RWPE2 (cell line): ENCODE data around the gene ENOX1.

Experiments used
- ATAC-seq: fragments of 200-7000 bp; cut with Tn5 transposase; 3 replicates; pipeline ENCODE4 v1.9.1; 2021; ENCODE audit warnings: low read depth
- DNase-seq: peaks from one replicate; pipeline ENCODE4 v3.0.0-alpha.2; 2020; ENCODE audit warnings: low spot score
- H3K27ac ChIP-seq: fragments of 450-650 bp; 2 replicates; pipeline ENCODE4 v1.5.1; 2017; ENCODE audit warnings: mild to moderate bottlenecking; ENCODE audit not compliant: poor library complexity, severe bottlenecking
- H3K27me3 ChIP-seq: fragments of 250-450 bp; sonication (Bioruptor Pico); 2 replicates; pipeline ENCODE4 v1.5.1; 2021; ENCODE audit warnings: mild to moderate bottlenecking, moderate library complexity; ENCODE audit not compliant: insufficient read depth, poor library complexity, severe bottlenecking
- H3K36me3 ChIP-seq: fragments of 250-450 bp; sonication (Bioruptor Pico); 2 replicates; pipeline ENCODE4 v1.5.1; 2020; ENCODE audit warnings: low read depth, mild to moderate bottlenecking, moderate library complexity
- H3K4me1 ChIP-seq: fragments of 250-450 bp; sonication (Bioruptor Pico); 2 replicates; pipeline ENCODE4 v1.5.1; 2021; ENCODE audit warnings: mild to moderate bottlenecking, moderate library complexity; ENCODE audit not compliant: insufficient read depth, poor library complexity, severe bottlenecking
- H3K4me3 ChIP-seq: fragments of 250-450 bp; sonication (Bioruptor Pico); 2 replicates; pipeline ENCODE4 v1.5.1; 2021; ENCODE audit warnings: mild to moderate bottlenecking, moderate library complexity; ENCODE audit not compliant: severe bottlenecking
- H3K9me3 ChIP-seq: fragments of 250-450 bp; sonication (Bioruptor Pico); 2 replicates; pipeline ENCODE4 v1.5.1; 2021; ENCODE audit warnings: mild to moderate bottlenecking, moderate library complexity; ENCODE audit not compliant: severe bottlenecking
- TF ChIP-seq, protein P1 (sequence below): fragments of 450-650 bp; IDR thresholded peaks from one replicate; pipeline ENCODE4 v1.5.1; 2017; ENCODE audit warnings: mild to moderate bottlenecking, moderate library complexity; ENCODE audit not compliant: poor library complexity, severe bottlenecking

ENOX1 gene

DNA sequence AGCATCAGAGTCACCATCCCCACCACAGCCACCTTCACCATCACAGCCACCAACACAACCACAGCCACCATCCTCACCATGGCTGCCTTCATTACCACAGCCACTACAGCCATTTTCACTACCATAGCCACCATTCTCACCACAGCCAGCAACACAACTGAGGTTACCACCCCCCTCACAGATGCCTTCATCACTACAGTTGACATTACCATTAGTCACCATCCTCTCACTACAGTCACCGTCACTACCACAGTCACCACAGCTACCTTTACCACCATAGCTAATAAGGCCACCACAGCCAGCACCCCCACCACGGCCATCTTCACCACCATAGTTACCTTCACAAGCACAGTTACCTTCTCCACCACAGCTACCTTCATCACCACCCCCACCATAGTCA is 493.8 kb downstream of the ENOX1 start:
- no peaks in the 10 kb centered on the region for H3K27me3 ChIP-seq

GRCh38 chr13:43291287-43292060 is 495.3 kb downstream of the ENOX1 start:
- Histone ChIP-seq H3K27me3 (no peaks in the 10 kb centered on the region), H3K9me3 (no peaks in the 10 kb centered on the region), H3K4me1 (no peaks in the 10 kb centered on the region), H3K27ac (no peak overlapping the region), H3K4me3 (no peak overlapping the region), H3K36me3 (no peaks in the 10 kb centered on the region)
- no peak for DNase-seq
- TF ChIP-seq, protein P1, sequence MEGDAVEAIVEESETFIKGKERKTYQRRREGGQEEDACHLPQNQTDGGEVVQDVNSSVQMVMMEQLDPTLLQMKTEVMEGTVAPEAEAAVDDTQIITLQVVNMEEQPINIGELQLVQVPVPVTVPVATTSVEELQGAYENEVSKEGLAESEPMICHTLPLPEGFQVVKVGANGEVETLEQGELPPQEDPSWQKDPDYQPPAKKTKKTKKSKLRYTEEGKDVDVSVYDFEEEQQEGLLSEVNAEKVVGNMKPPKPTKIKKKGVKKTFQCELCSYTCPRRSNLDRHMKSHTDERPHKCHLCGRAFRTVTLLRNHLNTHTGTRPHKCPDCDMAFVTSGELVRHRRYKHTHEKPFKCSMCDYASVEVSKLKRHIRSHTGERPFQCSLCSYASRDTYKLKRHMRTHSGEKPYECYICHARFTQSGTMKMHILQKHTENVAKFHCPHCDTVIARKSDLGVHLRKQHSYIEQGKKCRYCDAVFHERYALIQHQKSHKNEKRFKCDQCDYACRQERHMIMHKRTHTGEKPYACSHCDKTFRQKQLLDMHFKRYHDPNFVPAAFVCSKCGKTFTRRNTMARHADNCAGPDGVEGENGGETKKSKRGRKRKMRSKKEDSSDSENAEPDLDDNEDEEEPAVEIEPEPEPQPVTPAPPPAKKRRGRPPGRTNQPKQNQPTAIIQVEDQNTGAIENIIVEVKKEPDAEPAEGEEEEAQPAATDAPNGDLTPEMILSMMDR = no peak
- ATAC-seq = no peak

More for the DNA sequence above, 493.8 kb downstream of the ENOX1 start:
- H3K4me3 ChIP-seq = no peak overlapping the region
- H3K9me3 ChIP-seq = no peaks in the 10 kb centered on the region
- no peak for DNase-seq
- no peak overlapping the region for H3K27ac ChIP-seq
- ATAC-seq = no peak
- TF ChIP-seq, protein P1 = no peak
- no peaks in the 10 kb centered on the region for H3K36me3 ChIP-seq
- H3K4me1 ChIP-seq = no peaks in the 10 kb centered on the region

DNA sequence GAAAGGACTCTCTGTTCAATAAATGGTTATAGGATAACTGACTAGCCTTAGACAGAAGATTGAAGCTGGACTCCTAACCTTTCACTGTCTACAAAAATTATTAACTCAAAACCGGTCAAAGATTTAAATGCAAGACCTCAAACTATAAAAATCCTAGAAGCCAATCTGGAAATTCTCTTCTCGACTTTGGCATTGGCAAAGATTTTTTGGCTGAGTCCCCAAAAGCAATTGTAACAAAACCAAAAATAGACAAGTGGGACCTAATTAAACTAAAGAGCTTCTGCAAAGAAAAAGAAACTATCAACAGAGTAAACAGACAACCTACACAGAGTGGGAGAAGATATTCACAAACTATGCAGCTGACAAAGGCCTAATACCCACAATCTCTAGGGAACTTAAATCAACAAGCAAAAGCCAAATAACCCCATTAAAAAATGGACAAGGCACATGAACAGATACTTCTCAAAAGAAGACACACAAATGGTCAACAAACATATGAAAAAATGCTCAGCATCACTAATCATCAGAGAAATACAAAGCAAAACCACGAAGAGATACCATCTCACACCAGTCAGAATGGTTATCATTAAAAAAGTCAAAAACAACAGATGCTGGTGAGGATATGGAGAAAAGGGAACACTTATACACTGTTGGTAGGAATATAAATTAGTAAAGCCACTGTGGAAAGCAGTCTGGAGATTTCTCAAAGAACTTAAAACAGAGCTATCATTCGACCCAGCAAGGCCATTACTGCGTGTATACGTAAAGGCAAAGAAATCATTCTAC is 497.1 kb downstream of the ENOX1 start:
- Histone ChIP-seq H3K9me3 (no peaks in the 10 kb centered on the region), H3K27ac (no peak overlapping the region), H3K27me3 (no peaks in the 10 kb centered on the region), H3K4me1 (peaks cover 3% of the 10 kb centered on the region), H3K4me3 (no peak overlapping the region), H3K36me3 (no peaks in the 10 kb centered on the region)
- no peak for DNase-seq
- ATAC-seq = no peak
- TF ChIP-seq, protein P1 = no peak

GRCh38 chr13:43286751-43287150 is 500.0 kb downstream of the ENOX1 start:
- no peak for ATAC-seq
- Histone ChIP-seq H3K36me3 (no peaks in the 10 kb centered on the region), H3K4me1 (peaks cover 13% of the 10 kb centered on the region), H3K9me3 (no peaks in the 10 kb centered on the region), H3K27ac (no peak overlapping the region), H3K27me3 (no peaks in the 10 kb centered on the region), H3K4me3 (no peak overlapping the region)
- DNase-seq = no peak
- TF ChIP-seq, protein P1 = no peak
